Suprapubic skin (tissue), 4 donors: Measurements from ENCODE around the gene APOB. TPM values are rescaled to one million over a fixed set of nuclear protein-coding genes. Genes with fewer than 3 reads are reported as not detected.
A peak's percentile ranks its signal among the peaks of the same experiment; 100 is the strongest.

Experiments used
- DNase-seq, 2 donors: peaks; one replicate each; pipeline ENCODE4 v3.0.0-alpha.2; 2019; ENCODE audit warnings: low spot score in 2 of 2
- H3K27ac ChIP-seq: fragments of 200-600 bp; sonication (generic); one replicate; pipeline ENCODE4 v1.5.1; 2019
- H3K27me3 ChIP-seq: fragments of 200-600 bp; sonication (generic); one replicate; pipeline ENCODE4 v1.5.1; 2019
- H3K36me3 ChIP-seq: fragments of 200-600 bp; sonication (generic); one replicate; pipeline ENCODE4 v1.5.1; 2019
- H3K4me1 ChIP-seq: fragments of 200-600 bp; sonication (generic); one replicate; pipeline ENCODE4 v1.5.1; 2019
- H3K4me3 ChIP-seq: fragments of 200-600 bp; sonication (generic); one replicate; pipeline ENCODE4 v1.5.1; 2019; ENCODE audit warnings: mild to moderate bottlenecking
- H3K9me3 ChIP-seq: fragments of 200-600 bp; sonication (generic); one replicate; pipeline ENCODE4 v1.5.1; 2019
- EP300 ChIP-seq: sonication (generic); formaldehyde crosslinking; IDR thresholded peaks from one replicate; pipeline ENCODE4 v1.6.1; 2017; ENCODE audit warnings: antibody characterized with exemption
- POLR2A ChIP-seq, 2 donors: fragments of 450-650 bp; IDR thresholded peaks; one replicate each; pipeline ENCODE4 v1.6.1; 2017; ENCODE audit warnings: antibody characterized with exemption in 2 of 2, mild to moderate bottlenecking in 2 of 2, moderate library complexity in 2 of 2
- POLR2AphosphoS5 ChIP-seq, 3 donors: sonication (generic); formaldehyde crosslinking; IDR thresholded peaks; one replicate each; pipeline ENCODE4 v1.6.1; 2017; ENCODE audit warnings: antibody characterized with exemption in 3 of 3
- WGBS: methylation state at CpG from one replicate; pipeline ENCODE4 v1.1.5; 2018; 5-methylcytosine and 5-hydroxymethylcytosine counted together
- total RNA-seq, 4 donors: library from RNA; depleted of rRNA; stranded (reverse); fragments of >200 nt; gene quantifications; one replicate each; pipeline ENCODE4 v1.1.0, GENCODE V29; 2016
- TF ChIP-seq, protein P1 (sequence below), 2 donors: fragments of 200-600 bp in 1 of 2; fragments of 450-650 bp in 1 of 2; sonication (generic) in 1 of 2; IDR thresholded peaks; one replicate each; pipeline ENCODE4 v1.5.1; 2016 to 2019; ENCODE audit warnings: antibody characterized with exemption in 2 of 2, mild to moderate bottlenecking in 1 of 2, moderate library complexity in 1 of 2

The APOB gene
- total RNA-seq, 4 donors from 2014 or later, result 0.55 to 5.6 (median 3.4) TPM

- H3K36me3 ChIP-seq, result no peaks in the 10 kb centered on the region
- no peaks in the 10 kb centered on the region for H3K9me3 ChIP-seq
- H3K4me3 ChIP-seq, result no peak overlapping the region
- DNase-seq, result no peak
- peaks cover 3% of the 10 kb centered on the region for H3K4me1 ChIP-seq
- 58% methylated on average over 3 of the region's 3 CpGs for WGBS
- H3K27ac ChIP-seq, result no peak overlapping the region
- no peaks in the 10 kb centered on the region for H3K27me3 ChIP-seq
- TF ChIP-seq, protein P1, sequence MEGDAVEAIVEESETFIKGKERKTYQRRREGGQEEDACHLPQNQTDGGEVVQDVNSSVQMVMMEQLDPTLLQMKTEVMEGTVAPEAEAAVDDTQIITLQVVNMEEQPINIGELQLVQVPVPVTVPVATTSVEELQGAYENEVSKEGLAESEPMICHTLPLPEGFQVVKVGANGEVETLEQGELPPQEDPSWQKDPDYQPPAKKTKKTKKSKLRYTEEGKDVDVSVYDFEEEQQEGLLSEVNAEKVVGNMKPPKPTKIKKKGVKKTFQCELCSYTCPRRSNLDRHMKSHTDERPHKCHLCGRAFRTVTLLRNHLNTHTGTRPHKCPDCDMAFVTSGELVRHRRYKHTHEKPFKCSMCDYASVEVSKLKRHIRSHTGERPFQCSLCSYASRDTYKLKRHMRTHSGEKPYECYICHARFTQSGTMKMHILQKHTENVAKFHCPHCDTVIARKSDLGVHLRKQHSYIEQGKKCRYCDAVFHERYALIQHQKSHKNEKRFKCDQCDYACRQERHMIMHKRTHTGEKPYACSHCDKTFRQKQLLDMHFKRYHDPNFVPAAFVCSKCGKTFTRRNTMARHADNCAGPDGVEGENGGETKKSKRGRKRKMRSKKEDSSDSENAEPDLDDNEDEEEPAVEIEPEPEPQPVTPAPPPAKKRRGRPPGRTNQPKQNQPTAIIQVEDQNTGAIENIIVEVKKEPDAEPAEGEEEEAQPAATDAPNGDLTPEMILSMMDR (IDR thresholded peaks at IDR 0.05), result no peak
- TF ChIP-seq POLR2AphosphoS5 (IDR thresholded peaks at IDR 0.05) (no peak), POLR2A (IDR thresholded peaks at IDR 0.05) (no peak), EP300 (no peak)
These were observed 60.0 kb downstream of the APOB start for GRCh38 chr2:20983844-20984243.

DNA sequence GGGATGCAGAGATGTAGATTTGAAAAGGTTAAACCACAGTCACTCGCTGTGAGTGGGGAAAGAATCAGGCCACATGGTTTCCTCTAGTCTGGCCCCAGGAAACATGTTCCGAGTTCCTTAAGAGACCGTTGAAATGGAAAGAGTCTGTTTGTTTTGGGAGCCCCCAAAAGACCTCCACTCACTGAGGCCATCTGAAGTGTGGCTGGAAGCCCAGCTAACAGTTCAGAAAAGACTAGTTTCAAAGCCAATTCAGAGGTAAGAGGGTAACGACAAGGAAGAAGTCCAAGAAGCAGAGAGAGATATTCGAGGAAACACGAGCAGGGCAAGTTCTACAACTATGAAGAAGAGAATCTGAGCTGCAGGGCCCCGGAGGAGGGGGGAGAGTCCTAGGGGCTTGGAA lies 61.0 kb downstream of the APOB start:
- Histone ChIP-seq H3K27ac (no peak overlapping the region), H3K9me3 (no peaks in the 10 kb centered on the region), H3K27me3 (no peaks in the 10 kb centered on the region), H3K4me1 (peaks cover 6% of the 10 kb centered on the region), H3K4me3 (no peak overlapping the region), H3K36me3 (no peaks in the 10 kb centered on the region)
- DNase-seq, result no peak
- WGBS, result 72% methylated on average over 7 of the region's 7 CpGs
- TF ChIP-seq POLR2AphosphoS5 (IDR thresholded peaks at IDR 0.05) (no peak), POLR2A (IDR thresholded peaks at IDR 0.05) (no peak), EP300 (no peak)
- TF ChIP-seq, protein P1 (IDR thresholded peaks at IDR 0.05), result no peak

DNA sequence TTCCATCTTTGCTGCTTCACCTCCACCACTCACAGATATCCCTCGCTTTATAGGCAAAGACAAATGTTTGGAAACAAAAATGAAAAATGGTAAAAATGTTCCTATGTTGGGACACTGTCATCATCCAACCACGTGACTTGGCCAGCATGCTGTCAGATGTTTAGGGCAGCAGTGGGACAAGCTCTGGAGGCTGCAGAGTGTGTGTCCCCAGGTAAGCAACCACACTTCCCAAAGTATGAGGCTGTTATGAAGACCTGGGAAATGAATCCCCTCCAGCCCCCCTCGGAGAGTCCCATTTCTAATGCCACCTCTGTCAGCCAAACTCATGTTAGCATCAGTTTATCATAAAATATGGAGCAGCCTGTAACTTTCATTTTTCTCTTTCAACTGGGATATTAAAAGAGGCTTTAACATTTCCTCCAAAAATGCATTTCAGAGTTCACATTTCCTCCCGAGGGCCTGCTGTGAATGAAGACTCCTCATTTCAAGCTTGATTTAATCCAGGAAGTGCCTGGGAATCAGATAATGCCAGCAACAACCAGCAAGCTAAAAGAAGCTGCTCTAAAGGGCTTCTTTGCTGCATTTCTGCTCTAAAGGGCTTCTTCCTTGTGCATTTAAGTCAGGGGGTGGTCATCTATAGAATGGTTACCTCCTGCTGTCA lies 66.2 kb downstream of the APOB start:
- Histone ChIP-seq H3K27me3 (no peaks in the 10 kb centered on the region), H3K9me3 (no peaks in the 10 kb centered on the region), H3K36me3 (no peaks in the 10 kb centered on the region), H3K4me3 (no peak overlapping the region), H3K4me1 (peaks cover 24% of the 10 kb centered on the region), H3K27ac (no peak overlapping the region)
- WGBS, result 61% methylated on average over 4 of the region's 4 CpGs
- TF ChIP-seq, protein P1 (IDR thresholded peaks at IDR 0.05), result no peak
- no peak for TF ChIP-seq POLR2AphosphoS5 (IDR thresholded peaks at IDR 0.05)
- peak in 1 of 2 donors; percentile 29 for DNase-seq

DNA sequence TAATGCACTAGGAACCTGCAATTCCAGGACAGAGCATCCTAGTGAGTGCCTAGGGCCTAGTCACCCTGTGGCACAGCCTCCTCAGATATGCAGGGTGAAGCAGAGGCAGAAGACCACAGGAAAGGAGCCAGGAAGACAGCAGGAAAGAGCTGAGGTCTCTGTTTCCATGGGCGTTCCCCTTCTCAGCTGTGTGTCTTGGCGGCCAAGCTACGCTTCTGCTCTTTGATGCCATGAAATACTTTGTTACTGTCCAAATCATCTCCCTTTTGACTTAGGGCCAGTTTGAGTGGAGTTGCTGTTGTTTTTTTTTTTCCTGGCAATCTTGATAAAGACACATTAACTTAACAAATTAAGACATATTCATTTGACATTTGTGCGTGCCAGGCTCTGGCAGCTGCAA lies 67.3 kb downstream of the APOB start:
- H3K4me1 ChIP-seq, result peaks cover 24% of the 10 kb centered on the region
- H3K36me3 ChIP-seq, result no peaks in the 10 kb centered on the region
- no peaks in the 10 kb centered on the region for H3K9me3 ChIP-seq
- no peak for TF ChIP-seq POLR2AphosphoS5 (IDR thresholded peaks at IDR 0.05)
- TF ChIP-seq, protein P1 (IDR thresholded peaks at IDR 0.05), result no peak
- TF ChIP-seq EP300, result no peak
- no peak for TF ChIP-seq POLR2A (IDR thresholded peaks at IDR 0.05)
- H3K4me3 ChIP-seq, result no peak overlapping the region
- no peaks in the 10 kb centered on the region for H3K27me3 ChIP-seq
- 20% methylated on average over 4 of the region's 4 CpGs for WGBS
- H3K27ac ChIP-seq, result no peak overlapping the region
- DNase-seq, result no peak

GRCh38 chr2:20972792-20973565 lies 70.9 kb downstream of the APOB start:
- Histone ChIP-seq H3K27ac (no peak overlapping the region), H3K9me3 (no peaks in the 10 kb centered on the region), H3K4me3 (no peak overlapping the region), H3K27me3 (no peaks in the 10 kb centered on the region), H3K36me3 (no peaks in the 10 kb centered on the region), H3K4me1 (peaks cover 23% of the 10 kb centered on the region)
- DNase-seq, result no peak
- WGBS, result 74% methylated on average over 2 of the region's 2 CpGs
- TF ChIP-seq POLR2AphosphoS5 (IDR thresholded peaks at IDR 0.05), result no peak
